ENCODE results near the gene ZNF343. TPM values are rescaled to one million over a fixed set of nuclear protein-coding genes. Genes with fewer than 3 reads are reported as not detected.
"Not testable (repeated sequence)": the region's sequence is repeated elsewhere in the genome, so short reads cannot be mapped to it uniquely, and the experiment has no call there.

ZNF343 gene
- 1.2 and 5.0 TPM in 2 replicates for total RNA-seq (2014; rRNA removed; shearing (Covaris generic))

DNA sequence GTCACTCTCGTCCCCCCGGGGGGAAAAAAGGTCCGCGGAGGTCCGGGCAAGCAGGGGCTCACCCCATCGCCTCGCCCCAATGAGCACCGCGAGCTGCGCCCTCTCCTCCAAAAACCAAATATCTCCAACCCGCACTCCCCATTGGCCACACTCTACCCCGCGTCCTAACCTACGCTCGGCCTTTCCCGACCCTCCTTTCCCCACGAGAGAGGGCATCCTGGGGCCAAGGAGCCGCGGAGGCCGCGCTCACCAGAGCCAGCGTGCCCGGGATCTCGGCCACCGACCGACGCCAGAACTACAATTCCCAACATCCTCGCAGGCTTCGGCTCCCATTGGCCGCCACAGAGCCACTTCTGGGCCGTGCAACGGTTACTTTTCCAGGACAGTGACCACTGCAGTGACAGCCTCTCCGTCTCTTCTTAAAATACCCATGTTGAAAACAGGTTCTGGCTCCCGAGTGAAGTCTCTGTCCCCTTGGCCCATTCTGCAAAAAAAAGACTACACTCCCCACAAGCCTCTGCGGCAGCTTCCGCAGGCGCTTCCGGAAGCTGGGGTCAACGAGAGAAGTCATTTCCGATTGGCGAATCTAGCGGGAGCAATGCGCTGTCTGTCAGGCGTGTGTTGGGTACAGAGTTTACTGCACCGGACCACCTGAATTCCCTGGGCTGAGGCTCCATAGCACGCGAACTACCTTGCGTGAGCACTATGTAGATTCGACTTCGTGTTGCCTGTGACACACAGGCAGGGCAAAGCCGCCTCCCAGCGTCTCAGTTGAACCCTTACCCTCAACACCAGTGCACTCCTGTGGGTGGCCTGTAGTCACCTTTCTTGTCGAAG, at the start of gene ZNF343:
TSS of gene ZNF343 (minus strand) at position 285 of the 837 bp plus-strand sequence. CDS start 15,020 bp downstream, outside the sequence.
- peak; percentile 84 for DNase-seq (ENCODE audit: low spot score)

- DNase-seq (ENCODE audit: low spot score), result no peak
These were observed 49.3 kb upstream of the ZNF343 start for GRCh38 chr20:2557873-2558580.

DNA sequence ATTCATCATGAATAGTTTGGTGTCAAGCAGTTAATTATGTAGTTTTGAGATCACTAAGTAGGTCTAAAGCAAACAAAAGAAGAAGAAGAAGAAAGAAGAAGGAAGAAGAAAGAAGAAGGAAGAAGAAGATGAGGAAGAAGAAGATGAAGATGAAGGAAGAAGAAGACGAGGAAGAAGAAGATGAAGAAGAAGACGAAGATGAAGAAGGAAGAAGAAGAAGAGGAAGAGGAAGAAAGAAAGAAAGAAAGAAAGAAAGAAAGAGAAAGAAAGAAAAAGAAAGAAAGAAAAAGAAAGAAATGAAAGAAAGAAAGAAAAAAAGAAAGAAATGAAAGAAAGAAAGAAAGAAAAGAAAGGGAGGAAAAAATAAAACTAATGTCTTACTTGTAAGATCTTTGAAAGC, 36.9 kb upstream of the ZNF343 start:
- no peak for DNase-seq (ENCODE audit: low spot score)

GRCh38 chr20:2544211-2544610, 35.5 kb upstream of the ZNF343 start:
- no peak for DNase-seq (ENCODE audit: low spot score)

- no peak for DNase-seq (ENCODE audit: low spot score)
These were observed 33.6 kb upstream of the ZNF343 start for GRCh38 chr20:2542361-2542760.

DNA sequence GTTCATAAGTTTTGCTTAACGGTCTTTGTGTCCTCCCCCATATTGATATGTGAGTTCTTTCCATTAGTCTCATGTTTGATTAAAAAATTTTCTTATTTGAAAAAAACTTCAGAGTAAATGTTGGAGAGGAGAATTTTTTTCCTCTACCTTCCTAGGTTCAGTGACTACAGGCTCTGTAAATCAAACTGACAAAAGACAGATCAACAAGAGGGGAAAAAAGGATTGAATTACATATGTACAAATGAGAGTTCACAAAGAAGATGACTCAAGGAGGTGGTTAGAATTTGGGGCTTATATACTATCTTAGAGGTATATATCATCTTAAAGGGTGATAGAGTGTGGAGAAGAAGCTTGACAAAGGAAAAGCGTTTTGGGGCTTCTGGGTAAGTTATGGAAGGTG, 33.2 kb upstream of the ZNF343 start:
- DNase-seq (ENCODE audit: low spot score), result no peak

DNA sequence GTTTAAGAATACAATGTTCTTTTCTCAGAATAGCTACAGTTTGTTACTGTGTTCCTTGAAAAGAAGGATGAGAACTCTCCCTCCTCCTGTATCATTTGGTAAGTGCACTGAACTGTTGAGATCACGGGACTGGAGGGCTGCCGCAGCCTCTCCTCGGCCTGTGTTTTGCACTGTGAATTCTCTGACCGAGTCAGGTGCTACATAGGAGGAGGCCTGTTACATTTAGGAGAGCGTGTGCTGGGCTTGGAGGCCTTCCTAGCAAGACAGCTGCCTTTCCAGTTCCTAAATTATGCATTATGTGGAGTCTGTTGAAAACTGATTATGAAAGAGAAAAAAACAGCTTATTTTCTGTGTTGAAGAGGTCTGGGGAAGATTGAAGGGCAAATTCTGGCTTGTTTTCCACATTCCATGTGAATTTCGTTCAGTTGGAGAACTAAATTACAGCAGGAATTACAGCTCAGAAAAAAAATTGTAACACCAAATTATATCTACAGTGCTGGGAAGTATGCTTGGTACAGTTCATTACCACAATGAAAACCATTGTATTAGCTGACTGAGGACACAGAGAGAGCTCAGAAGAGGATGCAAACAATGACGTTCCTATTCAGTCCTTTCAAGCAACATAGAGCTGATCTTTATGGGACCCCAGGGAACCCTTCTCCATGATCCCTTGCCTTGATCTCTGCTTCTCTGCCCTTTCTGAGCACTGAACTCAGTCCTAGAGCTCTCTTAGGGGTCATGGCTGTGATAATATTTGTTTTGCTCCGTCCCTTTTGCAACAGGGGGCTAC, 30.4 kb upstream of the ZNF343 start:
- DNase-seq (ENCODE audit: low spot score), result no peak

DNA sequence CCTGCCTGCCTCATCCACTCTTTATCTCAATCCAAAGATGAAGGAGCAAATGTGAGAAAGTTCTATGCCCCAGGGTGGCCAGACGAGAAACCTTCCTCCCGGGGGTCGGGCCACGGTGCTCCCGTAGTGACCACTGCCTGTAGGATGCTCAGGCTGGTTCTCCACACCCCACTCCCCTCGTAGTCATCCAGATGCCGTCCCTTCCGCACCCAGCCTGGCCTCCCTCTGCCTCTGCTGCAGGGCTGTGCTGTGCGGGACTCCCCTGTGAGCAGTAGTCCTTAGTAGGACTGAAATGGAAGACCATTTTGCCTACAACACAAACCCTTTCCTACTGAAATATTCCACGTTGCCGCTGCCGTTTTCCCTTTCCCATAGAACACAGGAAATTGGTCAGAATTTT, 29.6 kb upstream of the ZNF343 start:
- DNase-seq (ENCODE audit: low spot score), result no peak

DNA sequence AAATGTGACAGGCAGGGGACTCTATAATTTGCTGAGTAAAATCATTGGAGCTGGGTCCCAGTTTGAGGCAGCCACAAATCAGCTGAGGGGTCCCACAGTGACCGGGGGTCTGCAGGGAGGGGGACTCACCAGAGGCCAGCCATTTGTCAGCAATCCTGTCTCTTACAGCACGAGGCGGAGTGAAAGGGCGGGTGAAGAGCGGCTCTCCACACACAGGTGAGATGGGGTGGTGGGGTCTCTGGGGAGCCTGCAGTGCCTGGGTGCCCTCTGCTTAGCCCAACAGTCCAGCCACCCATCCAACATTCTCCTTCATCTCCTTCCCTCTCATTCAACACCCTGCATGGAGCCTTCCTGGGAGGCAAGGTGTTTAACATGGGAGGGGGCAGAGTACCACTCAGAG, 28.4 kb upstream of the ZNF343 start:
- DNase-seq (ENCODE audit: low spot score), result no peak

DNA sequence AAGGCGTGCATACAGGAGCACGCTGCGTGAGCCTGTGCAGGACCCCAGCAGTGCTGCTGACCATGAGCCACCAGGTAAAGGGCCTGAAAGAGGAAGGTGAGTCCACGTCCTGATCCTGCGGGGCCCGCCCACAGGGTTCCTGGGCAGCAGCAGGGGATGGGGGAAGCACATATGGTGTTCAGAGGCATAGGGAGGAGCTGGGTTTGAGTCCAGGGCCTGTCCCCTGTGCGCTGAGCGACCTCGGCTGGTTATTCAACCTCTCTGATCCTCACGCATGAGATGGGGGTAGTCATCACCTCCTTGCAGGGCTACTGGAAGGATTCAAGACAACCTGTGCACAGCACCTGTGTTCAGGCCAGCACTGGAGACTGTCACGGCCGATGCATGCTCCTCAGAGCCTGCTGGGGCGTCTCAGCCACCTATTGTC, 27.9 kb upstream of the ZNF343 start, which contains the start of gene TMC2:
TSS of gene TMC2 (plus strand) at position 14 of the 427 bp plus-strand sequence. CDS start at position 63, 49 bp downstream.
- DNase-seq (ENCODE audit: low spot score), result no peak

- no peak for DNase-seq (ENCODE audit: low spot score)
These were observed 27.2 kb upstream of the ZNF343 start for GRCh38 chr20:2535711-2536559.

- DNase-seq (ENCODE audit: low spot score), result no peak
These were observed 24.4 kb upstream of the ZNF343 start for GRCh38 chr20:2533118-2533517.

GRCh38 chr20:2528671-2529271, 20.1 kb upstream of the ZNF343 start:
- DNase-seq (ENCODE audit: low spot score), result no peak

- DNase-seq (ENCODE audit: low spot score), result no peak
These were observed 19.0 kb upstream of the ZNF343 start for GRCh38 chr20:2527762-2528161.

DNA sequence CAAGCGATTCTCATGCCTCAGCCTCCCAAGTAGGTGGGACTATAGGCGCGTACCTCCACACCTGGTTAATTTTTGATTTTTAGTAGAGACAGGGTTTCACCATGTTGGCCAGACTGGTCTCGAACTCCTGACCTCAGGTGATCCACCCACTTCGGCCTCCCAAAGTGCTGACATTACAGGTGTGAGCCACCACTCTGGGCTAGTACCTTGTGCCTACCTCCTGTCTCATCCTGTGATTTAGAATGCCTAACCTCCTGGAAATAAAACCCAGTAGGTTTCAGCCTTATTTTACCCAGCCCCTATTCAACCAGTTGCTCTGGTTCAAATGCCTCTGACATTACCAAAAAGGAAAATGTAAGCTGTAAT, 17.5 kb upstream of the ZNF343 start:
- DNase-seq (ENCODE audit: low spot score), result not testable (repeated sequence)

GRCh38 chr20:2524709-2525506, 16.2 kb upstream of the ZNF343 start:
- peak; percentile 18 for DNase-seq (ENCODE audit: low spot score)

DNA sequence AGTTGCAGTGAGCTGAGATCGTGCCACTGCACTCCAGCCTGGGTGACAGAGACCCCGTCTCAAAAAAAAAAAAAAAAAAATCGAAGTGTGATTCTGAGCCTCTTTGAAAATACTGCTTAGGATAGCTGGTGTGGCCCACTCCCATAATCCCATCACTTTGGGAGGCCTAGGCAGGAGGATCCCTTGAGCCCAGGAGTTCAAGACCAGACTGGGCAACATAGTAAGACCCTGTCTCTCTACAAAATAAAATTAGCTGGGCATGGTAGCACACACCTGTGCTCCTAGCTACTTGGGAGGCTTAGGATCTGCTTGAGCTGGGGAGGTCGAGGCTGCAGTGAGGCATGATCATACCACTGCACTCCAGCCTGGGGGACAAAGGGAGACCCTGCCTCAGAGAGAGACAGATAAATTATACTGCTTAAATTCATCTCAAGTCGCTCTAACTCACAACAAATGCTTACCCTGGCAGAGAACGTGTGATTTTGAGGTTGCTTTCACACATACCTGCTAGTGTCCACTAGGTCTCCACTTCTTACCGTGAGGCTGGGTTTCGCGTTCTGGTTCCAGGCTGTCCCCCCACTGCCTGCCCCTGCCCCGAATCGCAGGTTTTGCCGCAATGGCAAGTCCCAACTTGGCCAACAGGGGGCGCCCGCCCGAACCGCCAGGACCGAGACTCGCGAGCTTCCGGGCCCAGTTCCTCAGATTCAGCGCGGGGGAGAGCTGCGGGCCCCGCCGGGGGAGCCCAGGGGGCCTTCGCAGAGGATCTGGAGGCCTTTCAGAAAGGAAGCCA, 15.4 kb upstream of the ZNF343 start:
- peak; percentile 57 for DNase-seq (ENCODE audit: low spot score)

GRCh38 chr20:2522826-2523429, 14.2 kb upstream of the ZNF343 start:
- not testable (repeated sequence) for DNase-seq (ENCODE audit: low spot score)

Data from HT-29 (cell line).